ENCODE results near the gene PVALEF. TPM values are rescaled to one million over a fixed set of nuclear protein-coding genes. Genes with fewer than 3 reads are reported as not detected.

The PVALEF gene
- total RNA-seq, 1 donor from 2014 or later = 0.29 TPM

- H3K9me3 Mint-ChIP-seq (ENCODE audit: unreplicated experiment) = peaks cover 2% of the 10 kb centered on the region
- H3K27ac Mint-ChIP-seq (ENCODE audit: unreplicated experiment) = no peak overlapping the region
- H3K27me3 Mint-ChIP-seq (ENCODE audit: unreplicated experiment) = peaks cover 4% of the 10 kb centered on the region
- TF ChIP-seq CTCF (IDR thresholded peaks at IDR 0.05; ENCODE audit: partially characterized antibody, unreplicated experiment) = no peak
- DNase-seq = no peak
- H3K4me3 Mint-ChIP-seq (ENCODE audit: unreplicated experiment) = no peak overlapping the region
- H3K36me3 Mint-ChIP-seq (ENCODE audit: unreplicated experiment) = no peaks in the 10 kb centered on the region
- H3K4me1 Mint-ChIP-seq (ENCODE audit: low read depth, unreplicated experiment) = peaks cover 3% of the 10 kb centered on the region
Measured at GRCh38 chr17:81203136-81203535, 37.8 kb downstream of the PVALEF start.

- no peak for TF ChIP-seq CTCF (IDR thresholded peaks at IDR 0.05; ENCODE audit: partially characterized antibody, unreplicated experiment)
- Mint-ChIP-seq H3K4me3 (ENCODE audit: unreplicated experiment) (no peak overlapping the region), H3K36me3 (ENCODE audit: unreplicated experiment) (no peaks in the 10 kb centered on the region), H3K4me1 (ENCODE audit: low read depth, unreplicated experiment) (peaks cover 3% of the 10 kb centered on the region), H3K9me3 (ENCODE audit: unreplicated experiment) (peaks cover 2% of the 10 kb centered on the region), H3K27ac (ENCODE audit: unreplicated experiment) (no peak overlapping the region), H3K27me3 (ENCODE audit: unreplicated experiment) (peaks cover 2% of the 10 kb centered on the region)
- no peak for DNase-seq
Measured at GRCh38 chr17:81204578-81204977, 39.3 kb downstream of the PVALEF start.

- no peak for TF ChIP-seq CTCF (IDR thresholded peaks at IDR 0.05; ENCODE audit: partially characterized antibody, unreplicated experiment)
- H3K27me3 Mint-ChIP-seq (ENCODE audit: unreplicated experiment) = peaks cover 2% of the 10 kb centered on the region
- no peaks in the 10 kb centered on the region for H3K4me1 Mint-ChIP-seq (ENCODE audit: low read depth, unreplicated experiment)
- no peaks in the 10 kb centered on the region for H3K9me3 Mint-ChIP-seq (ENCODE audit: unreplicated experiment)
- no peak overlapping the region for H3K27ac Mint-ChIP-seq (ENCODE audit: unreplicated experiment)
- no peak for DNase-seq
- no peaks in the 10 kb centered on the region for H3K36me3 Mint-ChIP-seq (ENCODE audit: unreplicated experiment)
- no peak overlapping the region for H3K4me3 Mint-ChIP-seq (ENCODE audit: unreplicated experiment)
Measured at GRCh38 chr17:81206166-81206565, 40.9 kb downstream of the PVALEF start.

- H3K36me3 Mint-ChIP-seq (ENCODE audit: unreplicated experiment) = no peaks in the 10 kb centered on the region
- H3K9me3 Mint-ChIP-seq (ENCODE audit: unreplicated experiment) = no peaks in the 10 kb centered on the region
- no peak overlapping the region for H3K27ac Mint-ChIP-seq (ENCODE audit: unreplicated experiment)
- peaks cover 2% of the 10 kb centered on the region for H3K27me3 Mint-ChIP-seq (ENCODE audit: unreplicated experiment)
- no peaks in the 10 kb centered on the region for H3K4me1 Mint-ChIP-seq (ENCODE audit: low read depth, unreplicated experiment)
- H3K4me3 Mint-ChIP-seq (ENCODE audit: unreplicated experiment) = no peak overlapping the region
- no peak for TF ChIP-seq CTCF (IDR thresholded peaks at IDR 0.05; ENCODE audit: partially characterized antibody, unreplicated experiment)
- DNase-seq = no peak
Measured at GRCh38 chr17:81206657-81207056, 41.4 kb downstream of the PVALEF start.

GRCh38 chr17:81207610-81208581 is 42.6 kb downstream of the PVALEF start:
- H3K27me3 Mint-ChIP-seq (ENCODE audit: unreplicated experiment) = peaks cover 2% of the 10 kb centered on the region
- H3K4me1 Mint-ChIP-seq (ENCODE audit: low read depth, unreplicated experiment) = no peaks in the 10 kb centered on the region
- DNase-seq = no peak
- no peak for TF ChIP-seq CTCF (IDR thresholded peaks at IDR 0.05; ENCODE audit: partially characterized antibody, unreplicated experiment)
- no peak overlapping the region for H3K27ac Mint-ChIP-seq (ENCODE audit: unreplicated experiment)
- no peak overlapping the region for H3K4me3 Mint-ChIP-seq (ENCODE audit: unreplicated experiment)
- H3K9me3 Mint-ChIP-seq (ENCODE audit: unreplicated experiment) = no peaks in the 10 kb centered on the region
- no peaks in the 10 kb centered on the region for H3K36me3 Mint-ChIP-seq (ENCODE audit: unreplicated experiment)

Measured in glutamatergic neuron (in vitro differentiated cells).